Activated effector memory CD4-positive, alpha-beta T cell treated with Interleukin-2 at 50 U/mL for 16 hours (primary cell): Measurements from ENCODE around the gene DOCK3.
"Not testable (repeated sequence)": the region's sequence is repeated elsewhere in the genome, so short reads cannot be mapped to it uniquely, and the experiment has no call there.

Source experiments
- DNase-seq: peaks from one replicate; pipeline ENCODE4 v3.0.0-alpha.2; 2020

The DOCK3 gene

GRCh38 chr3:50652709-50653108 is 22.0 kb upstream of the DOCK3 start:
- DNase-seq = peak; percentile 29

GRCh38 chr3:50653937-50654595 is 20.7 kb upstream of the DOCK3 start:
- DNase-seq = no peak

GRCh38 chr3:50655009-50655830 is 19.5 kb upstream of the DOCK3 start:
- DNase-seq = no peak

GRCh38 chr3:50656417-50657195 is 18.1 kb upstream of the DOCK3 start:
- no peak for DNase-seq

GRCh38 chr3:50657407-50657806 is 17.3 kb upstream of the DOCK3 start:
- no peak for DNase-seq

- DNase-seq = no peak
Observed at GRCh38 chr3:50657816-50658215, 16.9 kb upstream of the DOCK3 start.

- DNase-seq = no peak
Observed at GRCh38 chr3:50658416-50658815, 16.3 kb upstream of the DOCK3 start.

GRCh38 chr3:50658831-50659230 is 15.9 kb upstream of the DOCK3 start:
- DNase-seq = no peak

- DNase-seq = no peak
Observed at GRCh38 chr3:50660386-50660785, 14.3 kb upstream of the DOCK3 start.

GRCh38 chr3:50661321-50661837 is 13.3 kb upstream of the DOCK3 start:
- no peak for DNase-seq

- no peak for DNase-seq
Observed at GRCh38 chr3:50662408-50662807, 12.3 kb upstream of the DOCK3 start.

GRCh38 chr3:50665081-50665840 is 9.5 kb upstream of the DOCK3 start:
- DNase-seq = no peak

- not testable (repeated sequence) for DNase-seq
Observed at GRCh38 chr3:50665841-50666115, 8.9 kb upstream of the DOCK3 start.

GRCh38 chr3:50666837-50667236 is 7.9 kb upstream of the DOCK3 start:
- no peak for DNase-seq

GRCh38 chr3:50671331-50671730 is 3.4 kb upstream of the DOCK3 start:
- DNase-seq = no peak

- DNase-seq = no peak
Observed at GRCh38 chr3:50672656-50673055, 2.1 kb upstream of the DOCK3 start.

- no peak for DNase-seq
Observed at GRCh38 chr3:50673931-50674330, 796 bp upstream of the DOCK3 start.

- DNase-seq = peak; percentile 12
Observed at GRCh38 chr3:50675179-50676030, 678 bp downstream of the DOCK3 start.

GRCh38 chr3:50676031-50676705 is 1.4 kb downstream of the DOCK3 start:
- DNase-seq = no peak

GRCh38 chr3:50687127-50687751 is 12.5 kb downstream of the DOCK3 start:
- no peak for DNase-seq

- DNase-seq = no peak
Observed at GRCh38 chr3:50687916-50688315, 13.2 kb downstream of the DOCK3 start.
